Lower lobe of right lung (tissue), 2 donors: ENCODE measurements around the gene ASTN2. TPM values are rescaled to one million over a fixed set of nuclear protein-coding genes. Genes with fewer than 3 reads are reported as not detected.
A peak's percentile ranks its signal among the peaks of the same experiment; 100 is the strongest.

Source experiments
- ATAC-seq, 2 donors: fragments of 200-7000 bp; cut with Tn5 transposase; one replicate each; pipeline ENCODE4 v1.9.1; 2020 to 2022; ENCODE audit warnings: mild to moderate bottlenecking in 2 of 2, moderate library complexity in 2 of 2
- DNase-seq: peaks from one replicate; pipeline ENCODE4 v3.0.0-alpha.2; 2020
- H3K27ac ChIP-seq: fragments of 200-600 bp; one replicate; pipeline ENCODE4 v1.8.0; 2022
- H3K27me3 ChIP-seq: fragments of 200-600 bp; one replicate; pipeline ENCODE4 v1.8.0; 2022; ENCODE audit warnings: low read depth
- H3K36me3 ChIP-seq: fragments of 200-600 bp; one replicate; pipeline ENCODE4 v1.8.0; 2022; ENCODE audit warnings: mild to moderate bottlenecking
- H3K4me1 ChIP-seq: fragments of 200-600 bp; one replicate; pipeline ENCODE4 v1.8.0; 2022
- H3K4me3 ChIP-seq: fragments of 200-600 bp; one replicate; pipeline ENCODE4 v1.8.0; 2022; ENCODE audit warnings: mild to moderate bottlenecking
- H3K9me3 ChIP-seq: fragments of 200-600 bp; one replicate; pipeline ENCODE4 v1.8.0; 2022
- CTCF ChIP-seq: fragments of 200-600 bp; IDR thresholded peaks from one replicate; pipeline ENCODE4 v1.8.0; 2022; ENCODE audit warnings: antibody characterized with exemption, mild to moderate bottlenecking
- intact Hi-C: fragments of 100-400 bp; cut with DNase I; formaldehyde crosslinking; loops from one replicate; pipeline ENCODE4 v1.11.0; 2022
- total RNA-seq: library from RNA; stranded (reverse); fragmentation: NEBNext Ultra II Directional; extraction: Animal tissue kit (Norgen Biotek cat#: 25700); gene quantifications from one replicate; pipeline ENCODE4 v1.2.1, GENCODE V29; 2021
- donor health status: DM: no; HTN: yes; CAD: no; lungs with severe emphysema.

The ASTN2 gene
- total RNA-seq, 1 donor from 2014 or later: 4.3 TPM

DNA sequence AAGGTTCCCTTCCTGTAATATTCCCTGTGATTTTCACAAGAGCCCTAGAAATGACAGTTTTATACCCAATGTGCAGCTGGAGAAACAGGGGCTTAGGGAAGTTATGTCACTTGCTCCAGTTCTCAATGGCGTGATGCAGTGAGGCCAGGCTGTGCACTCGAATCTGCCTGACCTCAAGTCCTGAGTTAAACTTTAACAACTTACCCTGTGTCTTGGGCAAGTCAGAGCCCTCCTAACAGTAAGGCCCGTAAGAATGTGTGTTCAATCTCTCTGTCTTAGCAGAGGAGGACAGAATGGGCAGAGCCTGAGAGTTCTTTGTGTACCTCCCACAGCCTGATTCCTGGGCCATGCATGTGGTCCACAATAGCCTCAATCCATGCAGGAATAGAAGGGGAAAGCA is 546.7 kb downstream of the ASTN2 start:
- ATAC-seq (no peak), DNase-seq (no peak)
- H3K4me1 ChIP-seq: no peaks in the 10 kb centered on the region
- H3K4me3 ChIP-seq: no peak overlapping the region
- H3K9me3 ChIP-seq: no peaks in the 10 kb centered on the region
- no peak overlapping the region for H3K27ac ChIP-seq
- no peaks in the 10 kb centered on the region for H3K27me3 ChIP-seq
- no peak for TF ChIP-seq CTCF
- no peaks in the 10 kb centered on the region for H3K36me3 ChIP-seq
- intact Hi-C loops: loop anchor here (10.0 kb wide), 1 partner anchor 133 kb away; no protein-coding TSS in a partner anchor

DNA sequence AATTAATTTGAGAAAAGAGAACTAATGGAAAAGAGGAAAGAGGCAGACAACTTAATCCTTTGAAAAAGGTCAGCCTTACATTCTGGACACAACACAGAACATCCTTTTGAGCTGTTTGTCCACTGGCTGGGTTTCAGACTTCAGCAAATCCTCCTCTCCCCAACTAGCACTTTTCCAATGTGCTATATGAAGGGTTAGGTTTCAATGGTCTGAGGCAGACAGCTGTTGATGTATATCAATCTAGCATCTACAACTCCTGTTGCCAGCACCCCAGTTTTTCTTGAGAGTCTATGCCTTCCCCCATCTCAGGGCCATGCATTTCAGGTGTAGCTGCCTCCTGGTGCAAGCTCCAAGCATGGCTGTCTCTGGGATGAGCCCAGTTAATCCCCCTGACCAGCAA is 553.5 kb downstream of the ASTN2 start:
- intact Hi-C loops: loop anchor here (10.0 kb wide), 1 partner anchor 127 kb away; no protein-coding TSS in a partner anchor
- ATAC-seq: no peak
- Histone ChIP-seq H3K27me3 (no peaks in the 10 kb centered on the region), H3K4me1 (no peaks in the 10 kb centered on the region), H3K27ac (no peak overlapping the region), H3K4me3 (no peak overlapping the region), H3K9me3 (no peaks in the 10 kb centered on the region), H3K36me3 (no peaks in the 10 kb centered on the region)
- no peak for DNase-seq
- no peak for TF ChIP-seq CTCF

DNA sequence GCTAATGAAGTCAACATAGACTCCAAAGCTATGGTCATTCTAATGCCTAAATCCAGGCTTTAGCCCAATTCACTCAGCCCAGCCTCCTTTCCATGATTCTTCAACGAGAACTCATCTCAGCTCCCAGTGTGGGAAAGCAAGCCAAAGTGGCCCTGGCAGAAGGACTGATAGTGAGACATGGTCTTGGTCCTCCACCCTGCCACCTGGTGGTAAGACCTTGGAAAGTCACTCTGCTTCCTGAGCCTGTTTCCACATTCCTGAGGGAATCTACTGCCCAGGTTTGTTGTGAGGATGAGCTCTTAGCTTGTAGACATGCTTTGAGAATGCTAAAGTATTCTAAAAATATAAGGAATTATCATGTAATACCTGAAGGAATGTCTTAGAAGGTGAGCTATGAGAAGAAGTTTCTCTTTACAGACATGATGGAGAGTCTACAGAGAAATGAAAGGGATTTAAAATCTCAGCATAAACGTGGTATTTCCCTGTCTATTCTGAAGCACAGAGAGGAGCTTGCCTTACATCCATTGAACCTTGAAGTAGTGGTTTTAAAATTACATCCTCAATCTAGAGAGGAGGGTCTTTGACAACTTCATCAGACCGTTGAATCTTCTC is 554.2 kb downstream of the ASTN2 start:
- Histone ChIP-seq H3K4me3 (no peak overlapping the region), H3K36me3 (no peaks in the 10 kb centered on the region), H3K4me1 (no peaks in the 10 kb centered on the region), H3K27me3 (no peaks in the 10 kb centered on the region), H3K27ac (no peak overlapping the region), H3K9me3 (no peaks in the 10 kb centered on the region)
- peak; percentile 52 for DNase-seq
- peak; percentile 72 to 74 for ATAC-seq
- intact Hi-C loops: loop anchor here (10.0 kb wide), 1 partner anchor 126 kb away; no protein-coding TSS in a partner anchor
- TF ChIP-seq CTCF: peak; percentile 77

- ATAC-seq (no peak), DNase-seq (no peak)
- H3K27me3 ChIP-seq: no peaks in the 10 kb centered on the region
- H3K4me3 ChIP-seq: no peak overlapping the region
- no peaks in the 10 kb centered on the region for H3K9me3 ChIP-seq
- no peaks in the 10 kb centered on the region for H3K36me3 ChIP-seq
- no peak overlapping the region for H3K27ac ChIP-seq
- TF ChIP-seq CTCF: no peak
- H3K4me1 ChIP-seq: no peaks in the 10 kb centered on the region
- intact Hi-C loops: loop anchor here (10.0 kb wide), 1 partner anchor 125 kb away; no protein-coding TSS in a partner anchor
These were observed 555.1 kb downstream of the ASTN2 start for GRCh38 chr9:116859763-116860162.

GRCh38 chr9:116857321-116857720 is 557.5 kb downstream of the ASTN2 start:
- Histone ChIP-seq H3K4me1 (no peaks in the 10 kb centered on the region), H3K27me3 (no peaks in the 10 kb centered on the region), H3K4me3 (no peak overlapping the region), H3K36me3 (no peaks in the 10 kb centered on the region), H3K27ac (no peak overlapping the region), H3K9me3 (no peaks in the 10 kb centered on the region)
- TF ChIP-seq CTCF: no peak
- ATAC-seq (no peak), DNase-seq (no peak)
- intact Hi-C loops: no loop called here
